Measurements from ENCODE around the gene PCDHGA1.
"Not testable (repeated sequence)": the region's sequence is repeated elsewhere in the genome, so short reads cannot be mapped to it uniquely, and the experiment has no call there.

GRCh38 chr5:141432308-141432707 lies 102.0 kb downstream of the PCDHGA1 start:
- not testable (repeated sequence) for TF ChIP-seq CTCF (conservative IDR thresholded peaks at IDR 0.05; ENCODE audit: low read depth, low read length); EZH2phosphoT487 (IDR thresholded peaks at IDR 0.05; ENCODE audit: borderline replicate concordance, low read length); EZH2 (IDR thresholded peaks at IDR 0.05; ENCODE audit: low read length, unreplicated experiment)
